Heart left ventricle (tissue), 16 donors: ENCODE data around the gene WDR73. TPM values are rescaled to one million over a fixed set of nuclear protein-coding genes. Genes with fewer than 3 reads are reported as not detected.

Experiments
- ATAC-seq, 4 donors: fragments of 200-7000 bp; cut with Tn5 transposase; one replicate each; pipeline ENCODE4 v1.9.1; 2020 to 2022; ENCODE audit warnings: moderate library complexity in 4 of 4, mild to moderate bottlenecking in 3 of 4, moderate number of reproducible peaks in 1 of 4
- DNase-seq, 5 donors: peaks; one replicate each; pipeline ENCODE4 v3.0.0-alpha.2; 2020
- H3K27ac ChIP-seq, 12 donors: fragments of 200-600 bp; sonication (generic) in 4 of 12; one replicate each; pipeline versions ENCODE4 v1.5.0 to v1.8.0; 2016 to 2022; ENCODE audit warnings: mild to moderate bottlenecking in 2 of 12
- H3K27me3 ChIP-seq, 9 donors: fragments of 200-600 bp; sonication (generic) in 2 of 9; one replicate each; pipeline versions ENCODE4 v1.5.1 to v1.8.0; 2016 to 2022; ENCODE audit warnings: mild to moderate bottlenecking in 3 of 9
- H3K36me3 ChIP-seq, 9 donors: fragments of 200-600 bp; sonication (generic) in 2 of 9; one replicate each; pipeline versions ENCODE4 v1.5.0 to v1.8.0; 2018 to 2022; ENCODE audit warnings: mild to moderate bottlenecking in 2 of 9
- H3K4me1 ChIP-seq, 12 donors: fragments of 200-600 bp; sonication (generic) in 4 of 12; one replicate each; pipeline versions ENCODE4 v1.5.0 to v1.8.0; 2016 to 2022; ENCODE audit warnings: mild to moderate bottlenecking in 3 of 12
- H3K4me3 ChIP-seq, 12 donors: fragments of 200-600 bp; sonication (generic) in 4 of 12; one replicate each; pipeline versions ENCODE4 v1.5.0 to v1.8.0; 2017 to 2022; ENCODE audit warnings: mild to moderate bottlenecking in 9 of 12, moderate library complexity in 4 of 12
- H3K9me3 ChIP-seq, 12 donors: fragments of 200-600 bp; sonication (generic) in 4 of 12; one replicate each; pipeline versions ENCODE4 v1.5.0 to v1.8.0; 2016 to 2022; ENCODE audit warnings: mild to moderate bottlenecking in 1 of 12
- CTCF ChIP-seq, 12 donors: fragments of 200-600 bp; sonication (generic) in 4 of 12; IDR thresholded peaks; one replicate each; pipeline versions ENCODE4 v1.5.0 to v1.8.0; 2018 to 2022; ENCODE audit warnings: antibody characterized with exemption in 12 of 12, mild to moderate bottlenecking in 5 of 12
- POLR2A ChIP-seq, 2 donors: fragments of 450-650 bp; IDR thresholded peaks; one replicate each; pipeline ENCODE4 v1.6.1; 2017; ENCODE audit warnings: antibody characterized with exemption in 2 of 2, mild to moderate bottlenecking in 2 of 2, moderate library complexity in 2 of 2
- WGBS, 4 donors: extraction: QIAGEN DNeasy Blood & Tissue Kit in 2 of 4; methylation state at CpG; one replicate each; pipeline versions ENCODE4 v1.1.5 to v1.1.7; 2013 to 2018; 5-methylcytosine and 5-hydroxymethylcytosine counted together
- intact Hi-C, 10 donors: fragments of 100-400 bp; cut with DNase I; formaldehyde crosslinking; loops; one replicate each; pipeline versions ENCODE4 v1.11.1 to v1.14.2; 2022
- polyA plus RNA-seq, 2 donors: library from polyadenylated mRNA; stranded (reverse); fragments of 200-250 nt; gene quantifications; one replicate each; pipeline ENCODE4 v1.2.3, GENCODE V29; 2013
- total RNA-seq, 9 donors: library from RNA; depleted of rRNA in 2 of 9; stranded (reverse); fragments of >200 nt in 2 of 9; fragmentation: NEBNext Ultra II Directional in 3 of 9; extraction: Animal tissue kit (Norgen Biotek cat#: 25700) in 3 of 9; gene quantifications; one replicate each; pipeline versions ENCODE4 v1.1.0 to v1.2.4, GENCODE V29; 2016 to 2023
- donor health status: ischemic (EF 13 %, LVEDD 7.1; RV severe dilation, severe dysfunction).
- donor health status: healthy with polysubstance abuse.
- donor health status: DM: no; HTN: yes; CAD: no.
- donor health status: DM: no; HTN: no; CAD: no.
- donor health status: ischemic (EF 25% LVEDD 6.9; RV normal size, moderate dysfunction).
- donor health status: ischemic (EF 25% LVEDD 5.7; RV mildly dilated, moderate dysfunction).
- donor health status: healthy.
- donor health status: DM: yes; HTN: yes; CAD: no.
- donor health status: ischemic (EF 35%, LVEDD 5.7; RV mildly dilated, moderate dysfunction).
- donor health status: nonischemic (EF 11% LVEDD 7.7; RV severe dilation, severe dysfunction).
- donor health status: DM: yes; HTN: yes; CAD: no.
- donor health status: PGD.
- donor health status: ischemic (EF 29% LVEDD 5.4; RV normal size, mild dysfunction).
- donor health status: nonischemic (EF 23%, LVEDD 6.1; RV moderate dilation, normal function).

The WDR73 gene
- total and polyA plus RNA-seq, 11 donors = 8.7 to 22.2 (median 13.9) TPM

- TF ChIP-seq CTCF (IDR thresholded peaks at IDR 0.05) (no peak), POLR2A (IDR thresholded peaks at IDR 0.05) (no peak)
- 86 to 91% (median 87%) methylated on average over 8 of the region's 8 CpGs for WGBS, 4 donors
Measured at GRCh38 chr15:84699538-84700191, 45.6 kb upstream of the WDR73 start.

GRCh38 chr15:84697236-84697990 is 43.3 kb upstream of the WDR73 start:
- intact Hi-C loops = no loop called here
- Histone ChIP-seq H3K4me1 (peaks cover 0 to 42% (median 2%) of the 10 kb centered on the region in 12 donors), H3K36me3 (no peaks in the 10 kb centered on the region), H3K4me3 (no peak overlapping the region), H3K9me3 (no peaks in the 10 kb centered on the region), H3K27ac (peak overlapping the region in 1 of 12 donors; percentile 46), H3K27me3 (no peaks in the 10 kb centered on the region)
- DNase-seq = no peak
- WGBS, 4 donors = 28 to 35% (median 29%) methylated on average over 1 of the region's 1 CpG
- no peak for ATAC-seq
- no peak for TF ChIP-seq POLR2A (IDR thresholded peaks at IDR 0.05)
- TF ChIP-seq CTCF (IDR thresholded peaks at IDR 0.05) = no peak

More at GRCh38 chr15:84699538-84700191, 45.6 kb upstream of the WDR73 start:
- ATAC-seq (no peak), DNase-seq (no peak)
- no peak overlapping the region for H3K27ac ChIP-seq
- intact Hi-C loops = loop anchor here in 2 of 10 donors (5.0 kb wide), 4 partner anchors 42 to 228 kb away; partner anchors contain the start of genes ALPK3 (in 1 of the 2), NMB (in 1 of the 2) and ZNF592 (in 1 of the 2)
- no peak overlapping the region for H3K4me3 ChIP-seq
- no peaks in the 10 kb centered on the region for H3K27me3 ChIP-seq
- H3K36me3 ChIP-seq = no peaks in the 10 kb centered on the region
- H3K9me3 ChIP-seq = no peaks in the 10 kb centered on the region
- peaks cover 3 to 60% (median 17%) of the 10 kb centered on the region in 12 donors for H3K4me1 ChIP-seq

GRCh38 chr15:84696757-84697156 is 42.7 kb upstream of the WDR73 start:
- Histone ChIP-seq H3K36me3 (no peaks in the 10 kb centered on the region), H3K9me3 (no peaks in the 10 kb centered on the region), H3K27ac (no peak overlapping the region), H3K27me3 (no peaks in the 10 kb centered on the region), H3K4me1 (peaks cover 0 to 41% (median 1%) of the 10 kb centered on the region in 12 donors), H3K4me3 (no peak overlapping the region)
- intact Hi-C loops = no loop called here
- DNase-seq (no peak), ATAC-seq (no peak)
- WGBS, 4 donors = 86 to 91% (median 88%) methylated on average over 4 of the region's 4 CpGs
- no peak for TF ChIP-seq CTCF (IDR thresholded peaks at IDR 0.05)
- no peak for TF ChIP-seq POLR2A (IDR thresholded peaks at IDR 0.05)

- Histone ChIP-seq H3K36me3 (peaks cover 0 to 57% (median 51%) of the 10 kb centered on the region in 9 donors), H3K4me1 (no peaks in the 10 kb centered on the region), H3K27ac (no peak overlapping the region), H3K27me3 (no peaks in the 10 kb centered on the region), H3K9me3 (no peaks in the 10 kb centered on the region), H3K4me3 (no peak overlapping the region)
- TF ChIP-seq CTCF (IDR thresholded peaks at IDR 0.05) (no peak), POLR2A (IDR thresholded peaks at IDR 0.05) (no peak)
- ATAC-seq = no peak
- 95 to 99% (median 96%) methylated on average over 8 of the region's 8 CpGs for WGBS, 4 donors
- intact Hi-C loops = no loop called here
- DNase-seq = no peak
Measured at GRCh38 chr15:84690342-84690741, 36.3 kb upstream of the WDR73 start.
